GM20000 (cell line): Measurements from ENCODE around the gene ZNF426.
"Not testable (repeated sequence)": the region's sequence is repeated elsewhere in the genome, so short reads cannot be mapped to it uniquely, and the experiment has no call there.

Source experiments
- DNase-seq: peaks from one replicate; pipeline ENCODE4 v3.0.0; 2012; ENCODE audit warnings: low spot score
- CTCF ChIP-seq: IDR thresholded peaks from 2 replicates; pipeline ENCODE4 v1.5.1; 2012; ENCODE audit warnings: mild to moderate bottlenecking, control low read depth; ENCODE audit errors: extremely low read depth, missing control alignments

Gene ZNF426

GRCh38 chr19:9538183-9539058, at the start of gene ZNF426:
TSS of gene ZNF426 (minus strand) at chr19:9538645. CDS start at chr19:9536232, 2,413 bp downstream.
- peak; percentile 89 for DNase-seq

GRCh38 chr19:9586764-9587163, 48.3 kb upstream of the ZNF426 start:
- peak; percentile 45 for DNase-seq
- peak; percentile 73 for TF ChIP-seq CTCF

More at GRCh38 chr19:9538183-9539058, at the start of gene ZNF426:
- TF ChIP-seq CTCF = no peak

DNA sequence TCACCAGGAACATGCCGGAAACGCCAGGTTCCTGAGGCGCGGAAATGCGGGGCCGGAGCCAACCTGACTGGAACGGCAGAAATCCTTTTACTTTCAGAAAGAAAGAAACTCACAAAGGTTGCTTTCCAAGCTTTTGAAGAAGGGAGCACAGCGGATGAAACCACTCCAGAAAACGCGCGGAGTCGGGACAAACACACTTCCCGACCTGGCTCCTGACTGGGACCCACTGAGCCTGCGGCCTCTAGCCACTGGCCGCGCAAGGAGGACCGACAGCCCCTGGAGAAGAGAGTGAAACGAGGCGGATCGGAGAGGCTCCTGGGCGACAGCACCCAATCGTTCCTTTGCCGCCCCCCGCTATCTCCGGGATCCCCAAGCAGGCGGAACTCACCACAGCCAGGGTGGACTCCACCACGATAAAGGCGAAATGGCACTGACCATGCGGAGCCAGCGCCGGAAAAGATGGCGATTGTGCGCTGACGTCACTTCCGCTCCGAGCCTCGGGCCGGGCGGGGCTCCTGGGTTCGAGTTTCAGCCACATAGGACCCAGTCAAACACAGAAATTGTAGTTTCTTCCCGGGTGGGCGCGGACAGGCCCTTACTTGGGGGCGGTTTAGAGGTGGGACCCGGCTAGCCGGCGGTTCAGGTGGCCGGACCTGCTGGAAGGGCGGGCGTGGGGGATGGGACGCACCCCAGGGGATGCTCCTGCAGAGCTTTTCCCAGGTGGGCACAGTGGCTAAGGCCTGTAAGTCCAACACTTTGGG, 45.8 kb upstream of the ZNF426 start, which contains the start of gene ZNF121:
Gene ZNF121 (minus strand): TSS at position 432 of the 761 bp plus-strand sequence. CDS start 16,407 bp downstream, outside the sequence.
- peak; percentile 80 for DNase-seq
- TF ChIP-seq CTCF = no peak

GRCh38 chr19:9582081-9582725, 43.8 kb upstream of the ZNF426 start:
- DNase-seq = not testable (repeated sequence)

GRCh38 chr19:9580728-9581127, 42.3 kb upstream of the ZNF426 start:
- no peak for DNase-seq
- TF ChIP-seq CTCF = no peak

DNA sequence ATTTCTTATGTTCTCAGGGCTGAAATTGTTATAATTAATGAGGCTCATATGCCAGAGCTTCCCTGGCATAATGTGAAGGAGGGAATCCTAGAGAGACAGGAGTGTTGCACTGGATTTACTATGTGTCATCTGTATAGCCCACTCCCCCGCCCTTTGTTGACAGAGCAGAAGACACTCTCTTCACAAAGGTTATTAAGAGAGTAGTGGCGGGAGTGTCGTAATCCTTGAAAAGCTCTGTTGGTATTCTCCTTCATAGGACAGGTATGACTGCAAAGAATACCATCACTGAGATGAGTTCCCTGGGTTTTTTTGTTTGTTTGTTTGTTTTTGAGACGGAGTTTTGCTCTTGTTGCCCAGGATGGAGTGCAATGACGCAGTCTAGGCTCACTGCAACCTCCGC, 31.8 kb upstream of the ZNF426 start:
- no peak for TF ChIP-seq CTCF
- DNase-seq = no peak

GRCh38 chr19:9566729-9567128, 28.3 kb upstream of the ZNF426 start:
- DNase-seq = no peak
- TF ChIP-seq CTCF = no peak
